ENCODE data around the gene ARHGAP31.

The ARHGAP31 gene

DNA sequence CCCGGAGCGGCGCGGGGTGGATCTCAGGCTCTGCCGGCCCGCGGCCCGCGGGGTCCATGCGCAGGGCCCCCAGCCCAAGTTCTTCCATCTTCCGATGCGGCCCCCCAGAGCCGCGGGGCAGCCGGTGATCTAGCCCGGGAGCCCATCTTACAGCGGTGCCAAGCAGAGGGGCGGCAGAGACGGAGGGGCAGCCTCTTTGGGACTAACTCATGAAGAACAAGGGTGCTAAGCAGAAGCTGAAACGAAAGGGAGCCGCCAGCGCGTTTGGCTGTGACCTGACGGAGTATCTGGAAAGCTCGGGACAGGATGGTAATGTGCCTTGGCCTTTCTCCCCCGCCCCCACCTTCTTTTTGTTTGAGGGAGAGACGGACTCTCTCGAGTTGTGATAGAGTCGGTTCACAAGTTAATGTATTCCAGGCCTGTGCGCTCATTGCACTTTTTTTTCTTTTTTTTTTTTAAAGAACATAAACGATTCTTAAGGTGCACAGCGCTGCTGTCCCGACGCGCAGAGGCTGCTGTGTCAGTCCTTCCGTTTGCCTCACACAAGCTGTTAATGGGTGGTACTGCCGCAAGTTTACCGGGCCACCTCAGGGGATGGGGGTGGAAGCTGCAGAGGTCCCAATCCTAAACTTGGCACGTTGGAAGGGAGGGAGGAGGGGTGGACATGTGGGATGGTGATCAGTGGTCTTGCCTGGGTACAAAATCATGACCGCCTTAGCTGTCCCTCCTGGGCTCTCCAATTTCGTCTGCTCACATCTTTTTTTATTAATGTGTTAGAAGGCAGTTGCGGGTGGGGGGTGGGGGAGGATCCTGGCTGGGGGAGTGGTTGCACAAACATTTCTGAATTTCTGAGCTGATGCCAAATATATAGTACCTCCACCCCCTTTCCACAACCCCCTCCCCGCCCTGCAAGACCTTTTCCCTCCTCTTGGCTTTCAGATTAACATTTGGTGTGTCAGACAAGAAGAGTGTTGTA is 801 bp downstream of the ARHGAP31 start:
- TF ChIP-seq, protein P1, sequence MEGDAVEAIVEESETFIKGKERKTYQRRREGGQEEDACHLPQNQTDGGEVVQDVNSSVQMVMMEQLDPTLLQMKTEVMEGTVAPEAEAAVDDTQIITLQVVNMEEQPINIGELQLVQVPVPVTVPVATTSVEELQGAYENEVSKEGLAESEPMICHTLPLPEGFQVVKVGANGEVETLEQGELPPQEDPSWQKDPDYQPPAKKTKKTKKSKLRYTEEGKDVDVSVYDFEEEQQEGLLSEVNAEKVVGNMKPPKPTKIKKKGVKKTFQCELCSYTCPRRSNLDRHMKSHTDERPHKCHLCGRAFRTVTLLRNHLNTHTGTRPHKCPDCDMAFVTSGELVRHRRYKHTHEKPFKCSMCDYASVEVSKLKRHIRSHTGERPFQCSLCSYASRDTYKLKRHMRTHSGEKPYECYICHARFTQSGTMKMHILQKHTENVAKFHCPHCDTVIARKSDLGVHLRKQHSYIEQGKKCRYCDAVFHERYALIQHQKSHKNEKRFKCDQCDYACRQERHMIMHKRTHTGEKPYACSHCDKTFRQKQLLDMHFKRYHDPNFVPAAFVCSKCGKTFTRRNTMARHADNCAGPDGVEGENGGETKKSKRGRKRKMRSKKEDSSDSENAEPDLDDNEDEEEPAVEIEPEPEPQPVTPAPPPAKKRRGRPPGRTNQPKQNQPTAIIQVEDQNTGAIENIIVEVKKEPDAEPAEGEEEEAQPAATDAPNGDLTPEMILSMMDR (IDR thresholded peaks at IDR 0.05; ENCODE audit: insufficient read depth, low read depth, low read length, missing control alignments), result no peak
- peak; percentile 69 for DNase-seq (ENCODE audit: low read depth)
- H3K4me3 ChIP-seq (ENCODE audit: low read depth, low read length), result peak overlapping the region; percentile 80

DNA sequence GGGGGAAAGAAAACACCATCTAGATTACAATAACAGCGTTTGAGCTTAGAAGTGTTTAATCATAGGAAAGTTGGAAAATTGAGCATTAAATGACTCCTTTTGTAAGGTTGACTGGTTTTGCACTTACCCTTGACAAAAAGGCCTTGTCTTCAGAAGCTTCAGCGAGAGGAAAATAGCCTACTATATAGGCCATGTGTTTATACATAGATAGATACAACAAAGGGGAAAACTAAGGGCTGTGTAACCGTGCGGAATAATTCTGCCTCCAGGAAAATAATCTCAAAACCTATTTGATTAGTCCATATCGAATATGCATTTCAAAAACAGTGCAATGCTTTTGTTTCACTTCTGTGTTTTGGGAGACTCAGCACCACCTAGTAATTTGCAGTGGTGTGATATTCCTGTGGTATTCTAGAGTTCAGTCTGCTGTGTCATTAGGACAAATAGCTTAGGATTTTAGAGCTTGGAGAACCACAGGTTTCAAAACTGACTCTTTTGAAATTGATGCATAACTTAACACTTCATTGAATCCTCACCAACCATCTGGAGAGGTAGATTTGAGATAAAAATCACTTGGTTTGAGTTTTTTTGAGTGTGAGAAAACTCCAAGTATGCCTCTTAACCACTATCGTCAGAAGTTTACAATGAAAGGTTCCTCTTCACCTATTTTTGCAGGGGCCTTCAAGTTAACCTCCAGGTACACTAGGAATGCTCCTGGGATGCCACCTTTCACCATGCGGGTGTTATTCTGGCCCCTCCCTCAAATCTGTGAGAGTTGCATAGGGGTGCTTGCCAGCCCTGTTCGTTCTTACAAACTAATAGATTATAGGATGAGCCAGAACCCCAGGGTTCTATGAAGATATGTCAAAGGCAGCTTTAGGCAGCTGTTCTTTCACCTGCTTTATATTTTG is 1.9 kb downstream of the ARHGAP31 start:
- TF ChIP-seq, protein P1 (IDR thresholded peaks at IDR 0.05; ENCODE audit: insufficient read depth, low read depth, low read length, missing control alignments), result no peak
- peak overlapping the region; percentile 80 for H3K4me3 ChIP-seq (ENCODE audit: low read depth, low read length)
- no peak for DNase-seq (ENCODE audit: low read depth)

DNA sequence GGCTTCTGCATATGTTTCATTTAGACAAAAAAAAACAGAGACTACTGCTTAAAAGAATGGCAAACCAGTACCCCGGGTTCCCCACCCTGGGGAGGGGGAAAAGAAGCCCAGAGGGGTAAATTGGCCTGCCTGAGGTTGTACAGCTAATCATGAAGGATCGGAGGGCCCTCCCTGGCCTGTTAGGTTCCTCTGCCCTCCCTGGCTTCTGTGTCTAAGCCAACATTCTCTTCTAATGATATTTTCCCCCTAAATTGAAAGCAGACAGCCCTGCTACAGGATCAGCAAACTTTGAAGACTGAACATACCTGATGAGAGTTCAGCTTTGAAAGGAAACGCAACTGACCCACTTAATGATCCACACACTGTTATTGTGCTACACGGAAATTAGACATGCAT is 2.5 kb downstream of the ARHGAP31 start:
- H3K4me3 ChIP-seq (ENCODE audit: low read depth, low read length), result peak overlapping the region; percentile 80
- no peak for DNase-seq (ENCODE audit: low read depth)
- TF ChIP-seq, protein P1 (IDR thresholded peaks at IDR 0.05; ENCODE audit: insufficient read depth, low read depth, low read length, missing control alignments), result no peak

DNA sequence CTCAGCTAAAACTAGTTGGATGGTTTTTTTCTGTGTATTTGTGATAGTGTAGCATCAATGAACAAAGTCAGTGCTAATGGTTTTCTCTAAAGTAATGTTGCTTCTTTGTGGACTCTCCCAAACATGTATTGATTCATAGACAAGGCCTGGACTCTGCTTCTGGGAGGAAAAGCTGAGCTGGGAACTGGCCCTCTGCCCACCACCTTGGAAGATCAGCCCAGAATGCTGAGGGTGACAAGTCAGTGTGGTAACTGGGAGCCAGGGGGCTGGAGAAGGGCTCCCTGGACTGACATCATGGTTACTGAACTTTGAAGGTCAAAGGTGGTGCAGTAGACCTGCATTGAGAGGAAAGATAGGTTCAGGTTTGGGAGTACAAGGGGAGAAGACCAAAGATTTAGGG is 3.0 kb downstream of the ARHGAP31 start:
- 0 out of 2 replicates have a peak overlapping the region, but pooled peaks have one; percentile 80 for H3K4me3 ChIP-seq (ENCODE audit: low read depth, low read length)
- no peak for DNase-seq (ENCODE audit: low read depth)
- TF ChIP-seq, protein P1 (IDR thresholded peaks at IDR 0.05; ENCODE audit: insufficient read depth, low read depth, low read length, missing control alignments), result no peak

DNA sequence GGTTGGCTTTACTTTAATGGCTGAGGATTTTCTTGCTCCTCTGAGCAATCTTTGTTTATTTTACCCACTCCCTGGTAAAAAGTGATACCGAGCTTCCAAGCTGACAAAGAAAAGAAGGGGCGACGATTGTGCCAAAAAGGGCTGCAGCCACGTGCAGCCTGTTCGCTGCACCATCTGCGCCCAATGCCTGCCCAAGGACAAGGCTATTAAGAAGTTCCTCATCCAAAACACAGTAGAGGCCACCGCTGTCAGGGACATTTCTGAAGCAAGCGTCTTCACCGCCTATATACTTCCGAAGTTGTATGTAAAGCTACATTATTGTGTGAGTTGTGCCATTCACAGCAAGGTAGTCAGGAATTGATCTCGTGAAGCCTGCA is 4.4 kb downstream of the ARHGAP31 start:
- no peak for DNase-seq (ENCODE audit: low read depth)
- H3K4me3 ChIP-seq (ENCODE audit: low read depth, low read length), result no peak overlapping the region
- TF ChIP-seq, protein P1 (IDR thresholded peaks at IDR 0.05; ENCODE audit: insufficient read depth, low read depth, low read length, missing control alignments), result no peak

DNA sequence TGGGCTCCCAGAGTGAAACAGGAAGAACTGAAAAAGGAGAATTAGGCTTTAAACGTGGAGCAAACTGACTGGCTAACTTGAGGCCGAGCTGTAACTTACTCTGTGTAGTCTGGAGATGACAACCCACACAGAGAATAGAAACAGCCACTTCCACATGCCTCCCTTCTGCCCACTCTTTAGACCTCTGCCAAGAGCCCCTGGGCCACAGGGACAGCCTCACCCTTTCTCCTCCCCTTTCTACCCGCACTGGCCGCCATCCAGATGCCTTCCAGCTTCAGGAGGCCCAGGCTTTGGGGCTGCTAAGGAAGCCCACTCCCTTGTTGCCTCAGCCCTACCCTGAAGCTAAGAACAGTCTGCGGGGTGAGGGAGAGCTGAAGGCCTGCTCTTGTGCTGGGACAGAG is 6.8 kb downstream of the ARHGAP31 start:
- no peak overlapping the region for H3K4me3 ChIP-seq (ENCODE audit: low read depth, low read length)
- DNase-seq (ENCODE audit: low read depth), result no peak
- TF ChIP-seq, protein P1 (IDR thresholded peaks at IDR 0.05; ENCODE audit: insufficient read depth, low read depth, low read length, missing control alignments), result no peak
